HG03039 (cell line): ENCODE data around the gene ZIC1.

ENCODE experiments used
- ATAC-seq: cut with Tn5 transposase; IDR thresholded peaks from one replicate; pipeline ENCODE4 v1.9.1; 2021; ENCODE audit warnings: mild to moderate bottlenecking, moderate library complexity; ENCODE audit not compliant: unreplicated experiment

The ZIC1 gene

DNA sequence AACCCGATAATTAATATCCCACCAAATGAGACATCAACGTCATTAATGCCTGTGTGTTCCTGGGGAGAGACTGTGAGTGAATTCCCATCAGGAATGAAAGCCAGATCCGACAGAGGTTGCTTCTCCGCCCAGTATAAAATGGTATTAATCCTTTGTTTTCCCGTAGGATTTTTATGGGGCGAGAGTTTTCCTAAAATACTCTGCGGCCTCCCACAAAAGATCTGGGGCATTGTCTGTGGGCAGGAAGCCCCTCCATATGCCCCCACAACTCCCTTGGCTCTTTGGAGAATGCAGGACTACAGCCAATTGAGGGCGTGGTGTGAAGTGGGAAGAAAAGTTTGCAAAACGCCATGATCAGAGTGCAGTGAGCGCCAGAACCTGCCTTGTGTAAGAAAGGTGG lies 29.5 kb upstream of the ZIC1 start:
- ATAC-seq, result no peak

DNA sequence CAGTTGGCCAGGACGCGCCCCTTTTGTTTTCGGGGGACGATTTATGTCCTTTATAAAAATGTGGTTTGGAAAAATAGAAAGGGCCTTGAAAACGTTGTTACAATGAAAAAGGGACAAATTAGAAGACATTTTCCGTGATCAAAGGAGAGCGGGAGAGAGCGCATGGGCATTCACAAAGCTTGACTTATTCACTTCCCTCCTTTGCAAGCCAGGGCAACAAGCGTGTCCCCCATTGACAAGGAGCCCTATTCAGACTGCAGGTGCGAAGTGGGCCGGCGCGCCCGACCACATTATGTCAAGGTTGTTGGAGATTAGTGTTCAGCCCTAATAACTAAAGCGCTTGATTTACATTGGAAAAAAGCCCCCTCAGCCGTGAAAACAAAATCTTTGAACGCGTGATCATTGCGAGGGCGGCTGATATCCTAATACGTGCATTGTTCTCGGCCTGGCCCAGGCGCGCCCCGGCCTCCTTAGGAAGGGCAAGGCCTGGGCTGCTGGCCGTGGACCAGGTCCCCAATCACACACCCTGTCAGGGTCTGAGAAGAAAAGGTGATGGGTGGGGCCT lies 28.7 kb upstream of the ZIC1 start:
- no peak for ATAC-seq

DNA sequence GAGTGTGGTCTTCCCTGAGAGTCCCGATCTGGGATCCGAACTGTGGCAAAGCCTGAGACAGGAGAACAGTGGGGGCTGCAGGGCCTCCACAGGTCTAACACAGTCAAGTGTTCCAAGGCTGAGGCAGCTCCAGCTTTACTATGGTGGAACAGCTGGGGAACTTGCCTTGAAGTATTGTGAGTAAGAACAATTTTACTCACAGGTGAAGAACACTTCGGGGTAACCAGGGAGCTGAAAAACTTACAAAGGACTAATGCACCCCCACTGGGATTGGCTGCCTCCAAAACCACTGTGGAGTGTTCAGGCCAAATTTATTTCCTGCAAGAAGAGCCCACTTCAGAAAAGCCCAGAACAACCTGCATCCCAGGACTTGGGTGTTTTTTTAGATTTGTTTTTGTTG lies 28.2 kb upstream of the ZIC1 start:
- no peak for ATAC-seq

DNA sequence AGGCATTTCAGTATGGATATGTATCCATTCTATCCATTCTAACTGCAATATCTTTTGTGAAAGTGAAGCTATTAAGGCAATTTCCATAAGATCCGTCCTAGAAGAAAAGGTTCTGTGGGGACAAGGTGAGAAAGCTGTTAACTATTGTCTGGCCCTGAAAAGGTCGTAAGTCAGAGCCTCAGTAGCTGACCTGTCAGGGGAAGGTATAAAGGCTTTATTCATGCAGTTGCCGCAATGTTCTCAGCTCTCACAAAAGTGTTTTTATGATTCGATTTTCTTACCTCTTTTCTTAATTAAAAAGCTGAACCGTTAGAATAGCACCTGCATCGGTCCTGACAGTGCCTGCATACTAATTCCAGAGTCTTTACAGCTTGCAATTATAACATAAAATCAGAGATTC lies 27.6 kb upstream of the ZIC1 start:
- no peak for ATAC-seq

DNA sequence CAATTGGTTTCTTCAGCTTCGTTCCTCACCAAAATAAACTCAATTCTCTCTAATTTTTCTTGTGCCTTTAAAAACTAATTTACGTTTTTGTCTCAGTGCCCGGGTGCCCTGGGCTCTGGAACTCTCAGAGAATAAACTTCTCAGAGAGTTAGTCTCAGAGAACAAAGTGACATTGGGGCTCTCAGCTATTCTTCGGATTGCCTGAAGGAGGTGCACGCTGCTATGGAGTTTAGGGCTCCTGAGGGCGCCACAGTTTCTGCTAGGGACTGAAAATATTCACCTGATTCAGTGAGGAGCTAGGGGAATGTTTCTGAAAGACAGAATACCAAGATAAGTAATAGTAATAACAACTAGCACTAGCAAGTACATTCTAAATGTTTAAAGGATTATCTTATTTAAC lies 25.5 kb upstream of the ZIC1 start:
- no peak for ATAC-seq

DNA sequence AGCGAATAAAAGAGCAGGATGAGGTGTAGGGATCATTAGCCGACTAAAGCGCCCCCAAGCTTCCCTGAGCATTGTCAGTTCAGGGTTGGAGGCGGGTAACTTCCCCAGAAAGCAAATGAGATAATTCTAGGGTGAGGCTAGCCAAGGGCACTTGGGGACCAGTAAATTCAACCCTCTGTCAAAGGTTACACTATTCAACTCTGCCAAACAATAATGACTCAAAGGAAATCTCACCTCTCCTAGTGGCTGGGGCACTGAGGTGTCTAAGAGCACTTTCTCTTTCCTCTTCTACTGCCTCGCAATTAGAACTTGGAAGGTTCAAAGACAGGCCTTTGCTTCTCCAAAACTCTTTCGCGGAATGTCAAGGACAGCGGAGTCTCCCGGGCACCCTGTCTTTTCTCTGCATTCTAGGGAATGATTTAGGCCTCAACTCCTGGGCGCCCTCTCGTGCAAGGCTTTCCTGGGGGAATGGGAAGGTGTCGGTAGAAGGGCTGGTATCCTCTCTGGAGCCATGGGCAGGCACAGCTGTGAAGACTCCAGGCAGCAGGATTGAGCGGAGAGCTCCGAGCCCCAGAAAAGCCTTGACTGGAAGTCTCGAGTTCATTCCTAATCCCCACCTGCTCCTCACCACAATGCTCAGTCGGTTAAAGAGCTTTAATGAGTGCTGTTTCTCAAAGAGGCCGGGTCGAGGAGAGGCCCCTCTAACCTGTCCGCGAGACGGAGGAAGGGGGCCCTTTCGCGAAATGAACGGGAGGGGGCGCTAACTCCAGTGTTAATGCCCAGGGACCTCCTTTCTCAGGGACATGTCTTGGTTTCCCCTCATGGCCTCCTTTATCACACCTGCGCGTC lies 24.7 kb upstream of the ZIC1 start:
- no peak for ATAC-seq

DNA sequence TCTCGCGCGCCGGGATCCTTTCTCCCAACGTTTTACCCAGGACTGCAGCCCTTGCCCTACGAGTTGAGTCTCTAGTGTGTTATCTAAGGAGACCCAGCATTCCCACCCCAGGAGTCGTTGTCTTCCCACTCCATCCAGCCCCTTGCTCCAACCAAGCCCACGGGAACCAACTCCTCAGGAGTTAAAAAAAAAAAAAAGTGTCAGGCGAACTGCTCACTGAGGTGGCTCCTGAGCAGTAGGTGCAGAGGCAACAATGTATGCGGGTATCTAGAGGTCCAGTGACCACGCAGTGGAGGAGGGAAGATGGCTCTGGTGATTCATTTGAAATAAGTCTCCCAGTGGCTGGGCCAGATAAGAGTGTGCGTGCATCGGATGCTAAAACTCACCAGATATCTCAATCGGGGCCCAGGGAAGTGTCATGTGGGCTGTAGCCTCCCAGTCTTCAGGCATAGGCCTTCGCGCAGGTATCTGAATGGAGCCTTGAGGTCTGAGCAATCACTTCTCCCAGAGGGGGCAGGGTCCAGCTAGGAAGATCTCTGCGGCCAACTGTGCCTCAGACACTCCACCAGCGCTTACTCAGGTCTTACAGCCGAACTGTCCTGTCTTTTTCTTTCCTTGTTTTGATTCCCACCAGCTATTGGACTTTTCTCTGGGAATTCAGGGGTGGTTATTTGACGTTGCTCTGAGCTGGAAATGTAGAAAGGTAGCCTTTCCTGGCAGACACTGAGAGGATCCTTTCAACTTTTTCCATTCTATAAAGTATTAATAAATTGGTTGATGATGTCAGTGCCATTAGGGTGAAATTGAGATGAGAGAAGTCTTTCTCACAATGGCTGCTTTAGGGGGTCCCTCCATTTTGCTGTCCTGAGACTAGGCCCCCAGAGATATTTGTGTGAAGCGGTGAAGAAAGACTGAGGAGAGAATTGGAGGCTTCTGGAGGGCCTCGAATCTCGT lies 23.8 kb upstream of the ZIC1 start:
- ATAC-seq, result no peak

DNA sequence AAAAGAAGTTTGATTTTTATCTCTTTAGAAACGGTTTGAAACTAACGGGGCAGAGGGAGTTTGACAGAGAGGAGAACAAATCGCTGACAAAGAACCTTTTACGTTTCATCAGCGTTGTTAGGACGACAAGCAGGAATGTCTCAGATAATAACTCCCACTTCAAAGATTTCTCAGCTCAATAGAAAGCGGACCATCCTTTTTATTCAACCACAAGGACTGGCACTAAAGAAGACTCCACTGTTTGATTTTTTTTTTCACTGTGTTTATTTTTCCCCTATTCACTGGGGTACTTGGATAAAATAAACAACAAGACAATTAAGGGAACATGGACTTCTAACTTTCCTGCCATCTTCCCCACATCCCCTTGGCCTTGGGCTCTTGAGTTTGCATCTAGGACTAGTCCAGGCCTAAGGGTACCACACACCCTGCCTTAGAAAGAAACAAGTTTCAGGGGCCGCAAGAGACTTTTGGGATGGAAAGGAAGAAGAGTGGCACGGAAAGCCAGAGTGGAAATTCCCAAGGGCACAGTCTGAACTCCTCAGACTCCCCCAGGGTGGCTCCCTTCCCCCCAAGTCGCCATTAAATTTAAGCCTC lies 21.8 kb upstream of the ZIC1 start:
- no peak for ATAC-seq

DNA sequence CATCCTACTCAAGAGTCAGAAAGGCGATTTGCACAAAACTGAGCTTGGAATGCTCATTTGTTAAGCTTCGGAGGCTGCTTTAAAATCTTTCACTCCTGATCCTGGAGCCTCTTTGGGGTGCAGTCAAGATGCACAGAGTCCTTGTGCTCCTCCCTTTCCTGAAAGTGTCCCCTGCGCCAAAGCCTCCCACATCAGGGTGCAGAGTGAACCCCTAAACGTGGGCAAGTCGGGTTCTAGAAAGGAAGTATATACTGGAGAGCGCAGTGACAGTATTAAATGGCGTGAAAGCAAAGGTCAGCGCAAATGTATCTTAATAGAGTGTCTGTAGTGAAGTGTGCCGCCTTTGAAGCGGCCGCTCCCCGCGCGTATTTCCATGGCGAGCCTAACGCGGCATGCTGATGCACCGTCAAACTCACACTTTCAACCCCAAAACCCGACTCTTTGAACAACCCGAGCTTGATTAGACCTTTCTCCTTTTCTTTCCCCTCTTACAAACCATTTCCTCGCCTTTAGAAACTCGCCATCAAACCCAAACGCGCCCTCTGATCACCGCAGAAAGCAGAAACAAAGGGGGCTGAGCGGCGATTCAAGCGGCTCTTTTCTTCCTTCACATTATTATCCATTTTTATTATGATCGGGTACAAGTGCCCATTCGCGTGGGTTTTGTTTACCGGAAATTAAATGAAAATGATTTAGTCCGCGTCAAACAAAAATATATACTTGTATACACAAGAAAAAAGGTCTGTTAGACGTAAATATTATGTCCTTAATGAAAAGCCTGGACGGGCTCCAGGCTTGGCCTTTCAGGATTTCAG lies 21.1 kb upstream of the ZIC1 start:
- no peak for ATAC-seq

DNA sequence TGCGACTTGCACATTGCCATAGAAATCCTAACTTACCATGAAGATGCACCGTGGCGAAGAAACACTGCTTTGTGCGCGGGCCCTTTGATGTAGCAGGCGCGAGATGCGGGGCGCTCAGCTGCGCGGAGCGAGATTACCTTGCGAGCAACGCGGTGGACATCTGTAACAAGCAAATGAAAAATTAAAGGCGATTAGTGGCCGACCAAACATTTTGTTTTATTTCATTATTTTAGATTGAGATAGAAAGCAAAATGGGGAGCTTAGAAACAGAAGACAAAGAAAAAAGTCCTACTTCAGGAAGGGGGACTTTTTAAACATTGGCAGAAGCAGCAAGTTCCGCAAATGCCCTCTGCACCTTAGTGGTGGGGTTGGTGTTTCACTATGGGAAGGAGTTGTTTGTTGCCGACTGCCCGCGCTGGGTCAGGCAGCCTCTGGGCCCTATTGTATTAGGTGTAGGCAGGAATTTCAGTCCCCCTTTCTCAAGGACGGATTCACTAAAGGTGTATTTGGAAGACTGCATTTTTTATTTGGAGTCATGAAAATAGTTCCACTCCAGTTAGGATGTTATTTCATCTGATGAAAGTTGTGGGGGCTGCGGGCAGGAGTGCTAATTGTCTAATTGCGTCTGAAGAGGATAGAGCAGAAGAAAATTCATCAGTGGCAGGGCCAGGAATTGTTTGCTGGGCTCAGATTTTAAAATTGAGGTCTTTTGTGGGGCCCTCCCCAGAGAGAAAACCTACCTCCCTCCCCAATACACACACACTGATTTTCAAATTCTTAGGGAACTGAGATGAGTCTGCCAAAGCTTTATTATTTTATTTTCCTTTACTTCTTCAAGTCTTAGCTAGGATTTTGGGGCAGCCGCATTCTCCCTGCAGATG lies 20.2 kb upstream of the ZIC1 start:
- ATAC-seq, result no peak

DNA sequence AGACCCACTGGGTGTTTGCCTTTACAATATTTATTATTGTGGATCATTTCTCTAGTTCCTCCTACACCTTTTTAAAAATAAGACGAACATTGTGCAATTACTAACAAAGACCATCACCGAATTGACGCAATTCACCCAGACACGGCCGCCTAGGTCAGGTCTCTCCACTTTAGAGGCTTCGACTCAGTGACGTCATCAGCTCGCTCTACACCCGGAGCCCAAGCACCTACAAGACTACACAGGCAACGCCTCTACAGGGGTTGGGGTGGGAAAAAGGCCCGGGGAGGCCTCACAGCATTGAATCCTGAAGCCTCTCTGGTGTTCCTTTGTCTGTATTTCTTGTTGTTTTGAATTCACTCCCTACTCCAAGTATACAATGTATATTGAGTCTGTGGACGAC lies 19.4 kb upstream of the ZIC1 start:
- ATAC-seq, result no peak

DNA sequence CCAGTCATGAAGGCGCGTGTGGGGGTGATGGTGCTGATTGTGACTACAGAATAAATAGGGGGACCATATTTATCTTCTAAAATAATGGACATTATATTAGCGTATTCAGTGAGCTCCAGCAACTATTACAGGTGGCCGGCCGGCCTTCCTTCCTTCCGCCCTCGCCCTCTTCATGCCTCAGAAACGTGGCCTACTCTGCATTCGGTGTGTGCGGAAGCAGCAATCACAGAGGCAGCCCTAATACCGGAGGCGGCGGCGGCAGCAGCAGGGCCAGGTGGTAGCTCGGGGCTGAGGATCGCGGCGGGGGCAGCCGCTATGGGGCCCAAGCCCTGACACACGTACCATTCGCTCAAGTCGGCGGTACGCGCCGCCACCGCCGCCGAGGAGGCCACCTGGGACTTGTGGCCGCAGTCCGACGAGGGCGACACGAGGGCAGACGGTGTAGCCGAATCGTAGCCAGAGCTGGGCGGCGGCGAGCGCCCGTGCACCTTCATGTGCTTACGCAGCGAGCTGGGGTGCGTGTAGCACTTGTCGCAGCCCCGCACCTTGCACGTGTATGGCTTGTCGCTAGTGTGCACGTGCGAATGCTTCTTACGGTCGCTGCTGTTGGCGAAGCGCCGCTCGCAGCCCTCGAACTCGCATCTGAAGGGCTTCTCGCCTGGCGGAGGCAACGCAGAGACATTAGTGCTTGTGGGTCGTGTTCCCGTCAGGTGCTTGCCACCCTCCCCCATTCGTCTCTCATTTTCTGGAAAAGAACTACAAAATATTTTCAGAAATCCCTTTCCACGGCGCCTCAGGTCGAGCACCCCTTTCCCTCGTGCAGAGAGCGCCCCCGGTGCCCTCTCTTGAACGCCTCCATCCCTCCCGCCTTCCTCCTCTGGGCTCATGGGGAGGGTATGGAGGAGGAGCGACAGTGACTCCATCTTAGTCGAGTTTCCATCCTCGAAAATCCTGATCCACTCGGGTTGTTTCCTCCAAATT lies 18.3 kb upstream of the ZIC1 start:
- ATAC-seq, result no peak

DNA sequence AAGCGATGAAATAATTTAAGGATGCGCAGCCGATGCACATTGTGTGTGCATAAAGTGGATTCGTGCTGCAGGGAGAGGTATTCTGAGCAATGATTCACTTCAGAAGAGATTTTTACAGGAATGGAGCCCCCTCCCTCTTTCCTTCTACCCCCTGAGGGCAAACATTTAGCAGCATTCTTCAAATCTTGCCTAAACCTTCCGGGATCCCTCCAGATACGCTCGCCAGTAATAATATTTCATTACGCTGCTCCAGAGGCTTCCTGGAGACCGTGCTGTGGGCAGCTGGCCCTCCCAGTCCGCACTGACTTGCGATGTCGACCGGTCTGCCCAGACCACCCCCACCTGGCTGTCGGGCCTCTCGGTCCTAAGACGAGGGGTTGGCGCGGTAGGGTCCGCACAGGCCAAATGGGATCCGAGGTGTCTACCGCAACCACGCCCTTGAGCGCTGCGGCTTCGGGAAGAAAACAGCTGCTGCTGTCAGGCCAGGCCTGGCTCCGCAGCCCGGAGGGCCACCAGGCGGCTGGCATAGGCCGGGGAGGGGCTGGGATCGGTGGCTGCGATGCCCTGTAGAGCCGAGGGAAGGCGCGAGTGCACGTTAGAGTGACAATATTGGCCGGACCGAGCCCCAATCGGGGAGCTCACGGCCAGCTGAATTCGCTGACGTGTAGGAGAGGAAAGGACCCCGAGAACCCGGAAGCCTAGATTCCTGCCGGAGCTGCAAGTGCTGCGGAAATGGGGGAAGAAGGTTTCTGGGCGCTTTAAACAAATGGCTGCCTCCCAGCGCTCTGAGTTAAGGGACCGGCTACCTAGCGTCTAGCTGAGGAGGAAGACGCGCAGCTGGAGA lies 17.2 kb upstream of the ZIC1 start:
- ATAC-seq, result no peak

DNA sequence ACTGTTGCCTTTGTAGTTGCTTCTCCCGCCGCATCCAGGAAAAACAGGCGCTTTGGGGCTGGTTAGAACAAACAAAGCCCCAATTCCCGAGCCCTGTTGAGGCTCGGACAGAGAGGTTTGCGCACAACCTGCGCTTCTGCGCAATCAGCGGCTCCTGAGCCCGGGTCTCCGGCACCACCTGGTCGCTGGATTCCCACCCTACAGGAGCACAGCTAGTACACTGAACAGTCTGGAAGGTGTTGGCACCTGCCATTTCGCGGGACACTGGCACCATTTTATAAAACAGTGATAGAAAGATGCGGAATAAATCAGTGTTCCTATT lies 16.6 kb upstream of the ZIC1 start:
- ATAC-seq, result no peak

DNA sequence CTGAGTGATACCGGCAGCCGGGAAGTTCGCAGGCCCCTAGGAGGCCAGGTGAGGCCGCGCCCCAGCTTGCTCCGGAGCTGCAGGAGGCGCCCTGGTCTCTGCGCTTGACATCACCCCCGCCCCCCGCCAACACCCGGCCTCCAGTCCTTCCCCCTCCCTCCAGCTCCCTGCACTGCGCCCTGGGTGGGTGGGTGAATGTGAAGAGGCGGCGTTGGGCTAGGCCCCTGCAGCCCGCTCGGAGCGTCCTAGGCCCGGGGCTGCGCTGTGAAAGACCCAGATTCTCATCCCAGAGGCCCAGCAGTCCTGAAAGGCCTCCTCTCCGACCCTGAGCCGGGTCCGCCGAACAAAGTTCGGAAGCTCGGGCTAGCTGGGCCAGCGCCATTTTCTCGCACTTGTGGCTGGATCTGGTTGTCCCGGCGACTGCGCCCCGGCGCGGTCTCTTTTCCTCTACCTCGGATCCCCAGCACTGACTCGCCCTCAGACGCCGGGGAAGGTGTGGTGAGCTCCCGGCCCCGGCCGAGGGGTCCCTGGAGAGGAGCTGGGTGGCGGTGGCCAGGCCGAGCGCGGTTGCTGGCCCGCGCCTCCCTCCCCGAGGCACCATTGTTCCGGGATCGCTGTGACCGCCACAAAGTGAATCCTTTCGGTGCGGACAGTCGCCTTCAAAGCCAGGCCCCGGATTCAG lies 15.8 kb upstream of the ZIC1 start:
- no peak for ATAC-seq

DNA sequence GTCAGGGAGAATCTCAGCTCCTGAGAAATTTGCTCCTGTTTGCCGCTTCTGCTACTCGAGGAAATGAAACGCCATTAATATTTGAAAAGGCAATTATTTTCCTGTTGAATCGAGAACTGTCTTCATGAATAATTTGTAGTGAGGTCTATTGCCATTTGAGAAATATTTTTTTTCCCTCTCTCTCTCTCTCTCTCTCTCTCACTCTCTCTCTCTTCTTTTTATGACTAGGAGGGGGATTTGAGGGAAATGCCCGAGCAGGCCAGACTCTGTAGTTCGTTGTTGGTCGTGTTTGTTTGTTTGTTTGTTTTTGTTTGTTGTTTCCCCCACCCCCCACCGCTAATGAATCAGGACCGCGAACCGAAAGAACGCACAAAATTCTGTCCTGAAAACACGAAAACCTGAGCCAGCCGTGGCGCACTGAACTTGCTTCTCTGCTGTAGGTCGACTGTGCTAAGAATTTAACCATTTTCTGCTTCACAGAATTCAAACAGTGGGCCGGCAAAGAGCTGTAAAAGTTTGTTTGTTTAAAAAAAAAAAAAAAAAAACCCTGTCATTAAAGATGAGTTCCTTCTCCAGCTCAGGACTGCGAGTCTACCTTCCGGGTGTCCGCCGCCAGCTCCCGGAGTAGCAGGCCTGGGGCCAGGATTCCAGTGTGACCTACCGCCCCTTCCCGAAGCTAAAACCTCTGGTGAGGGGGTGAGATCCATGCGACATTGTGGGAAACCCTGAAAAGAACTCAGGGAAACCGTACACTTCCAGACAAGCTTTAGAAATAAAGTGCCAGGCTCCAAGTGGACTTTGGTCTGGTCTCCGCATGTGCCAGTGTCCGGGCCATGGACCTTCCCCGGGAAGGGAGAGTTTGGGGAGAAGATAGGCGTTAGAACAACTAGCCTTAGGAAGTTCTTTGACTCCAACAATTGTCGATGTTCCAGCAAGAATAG lies 15.0 kb upstream of the ZIC1 start:
- ATAC-seq, result no peak
